CD4-positive, alpha-beta T cell (primary cell): Measurements from ENCODE around the gene DLL3. TPM values are rescaled to one million over a fixed set of nuclear protein-coding genes. Genes with fewer than 3 reads are reported as not detected.
A peak's percentile ranks its signal among the peaks of the same experiment; 100 is the strongest.

Experiments used
- ATAC-seq: fragments of 200-7000 bp; cut with Tn5 transposase; one replicate; pipeline ENCODE4 v1.10.0; 2022; ENCODE audit warnings: mild to moderate bottlenecking; ENCODE audit not compliant: poor library complexity
- CTCF ChIA-PET: fragments of 350-600 bp; sonication (Branson Sonifier 250); formaldehyde crosslinking; loops from one replicate; lab custom pipeline; 2021; ENCODE audit warnings: antibody characterized with exemption, inconsistent platforms; lab: Charles Lee
- POLR2A ChIA-PET: fragments of 350-600 bp; sonication (Branson Sonifier 250); formaldehyde crosslinking; loops from one replicate; lab custom pipeline; 2021; ENCODE audit warnings: antibody characterized with exemption, inconsistent platforms; lab: Charles Lee
- DNase-seq, 14 experiments: peaks; one replicate each; pipeline ENCODE4 v3.0.0-alpha.2; 2013 to 2020; ENCODE audit warnings: mixed read lengths in 2 of 14
- H3K27ac ChIP-seq, 2 donors: one replicate each; pipeline versions ENCODE4 v1.5.1 to v1.7.0; 2013; ENCODE audit warnings: low read length in 2 of 2, low read depth in 1 of 2, mild to moderate bottlenecking in 1 of 2
- H3K27me3 ChIP-seq, 2 experiments: 1 replicate in 1 of 2; 2 replicates in 1 of 2; pipeline versions ENCODE4 v1.6.1 to v1.7.0; 2013; ENCODE audit warnings: low read length in 2 of 2, control low read depth in 1 of 2, mild to moderate bottlenecking in 1 of 2, moderate library complexity in 1 of 2; ENCODE audit not compliant: insufficient read depth in 2 of 2, control insufficient read depth in 1 of 2
- H3K36me3 ChIP-seq: one replicate; pipeline ENCODE4 v1.6.1; 2013; ENCODE audit warnings: low read length, control low read depth; ENCODE audit not compliant: insufficient read depth
- H3K4me1 ChIP-seq: one replicate; pipeline ENCODE4 v1.6.1; 2013; ENCODE audit warnings: low read length, control low read depth; ENCODE audit not compliant: insufficient read depth
- H3K4me3 ChIP-seq: one replicate; pipeline ENCODE4 v1.5.1; 2013; ENCODE audit warnings: mild to moderate bottlenecking, low read length, moderate library complexity
- H3K9me3 ChIP-seq, 2 experiments: 1 replicate in 1 of 2; 2 replicates in 1 of 2; pipeline versions ENCODE4 v1.6.1 to v1.7.0; 2013; ENCODE audit warnings: low read length in 2 of 2, mild to moderate bottlenecking in 2 of 2, control low read depth in 1 of 2, moderate library complexity in 1 of 2; ENCODE audit not compliant: control insufficient read depth in 1 of 2, insufficient read depth in 1 of 2
- H3K27ac Mint-ChIP-seq: one replicate; pipeline ENCODE4 v1.8.0; 2020; ENCODE audit warnings: mixed read lengths
- H3K27me3 Mint-ChIP-seq: one replicate; pipeline ENCODE4 v1.8.0; 2021; ENCODE audit warnings: mixed read lengths
- H3K36me3 Mint-ChIP-seq: one replicate; pipeline ENCODE4 v1.8.0; 2021; ENCODE audit warnings: low read depth, mixed read lengths
- H3K4me1 Mint-ChIP-seq: one replicate; pipeline ENCODE4 v1.8.0; 2021; ENCODE audit warnings: low read depth, mixed read lengths
- H3K4me3 Mint-ChIP-seq: one replicate; pipeline ENCODE4 v1.8.0; 2020; ENCODE audit warnings: mild to moderate bottlenecking, mixed read lengths
- H3K9me3 Mint-ChIP-seq: one replicate; pipeline ENCODE4 v1.8.0; 2020; ENCODE audit warnings: mixed read lengths
- intact Hi-C, 2 experiments: fragments of 100-400 bp; cut with DNase I in 1 of 2; cut with micrococcal nuclease in 1 of 2; formaldehyde crosslinking; loops; one replicate each; pipeline versions ENCODE4 v1.15.1 to v1.9.0; 2023 to 2025; cut with DNase I, micrococcal nuclease
- total RNA-seq, 174 experiments: library from RNA in 2 of 174; stranded (reverse) in 2 of 174; gene quantifications; one replicate each; pipeline ENCODE4 v1.2.3 and lab custom pipeline; 2021 to 2026
- TF ChIP-seq, protein P1 (sequence below): fragments of 200-600 bp; IDR thresholded peaks from one replicate; pipeline ENCODE4 v1.8.0; 2022; ENCODE audit warnings: antibody characterized with exemption, mild to moderate bottlenecking

Gene DLL3
- total RNA-seq, 2 experiments from 2014 or later = not detected

DNA sequence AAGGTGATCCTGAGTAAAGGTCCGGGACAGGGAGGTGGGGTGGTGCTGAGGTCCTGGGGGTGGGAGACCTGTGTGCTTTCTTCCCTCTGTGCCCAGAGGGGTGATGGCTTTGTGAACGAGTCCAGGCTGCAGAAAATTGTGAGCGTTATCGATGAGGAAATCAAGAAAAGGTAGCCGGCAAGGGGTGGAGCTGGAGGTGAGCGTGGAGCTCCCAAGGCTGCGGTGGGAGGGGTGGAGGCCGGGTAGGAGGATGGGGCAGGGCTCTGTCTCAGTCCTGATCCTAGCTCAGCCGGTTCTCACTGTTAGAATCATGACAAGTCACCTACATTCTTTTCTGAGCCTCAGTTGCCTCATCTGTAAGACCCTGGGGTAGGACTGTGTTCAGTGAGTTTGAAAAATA lies 20.2 kb downstream of the DLL3 start:
- ATAC-seq = no peak
- peaks cover 0 to 20% of the 10 kb centered on the region in 2 experiments for H3K9me3 ChIP-seq
- H3K36me3 ChIP-seq = no peaks in the 10 kb centered on the region
- peaks cover 19% of the 10 kb centered on the region for H3K4me1 ChIP-seq
- H3K4me3 ChIP-seq = no peak overlapping the region
- POLR2A ChIA-PET = interaction anchor here (1.1 kb wide), 1 partner anchor 74 kb away, joined by 3 read pairs; the partner anchor contains the start of gene SUPT5H
- CTCF ChIA-PET = no interaction called here
- Mint-ChIP-seq H3K4me1 (peaks cover 19% of the 10 kb centered on the region), H3K36me3 (no peaks in the 10 kb centered on the region), H3K27ac (no peak overlapping the region), H3K9me3 (no peaks in the 10 kb centered on the region), H3K4me3 (no peak overlapping the region), H3K27me3 (peaks cover 38% of the 10 kb centered on the region)
- TF ChIP-seq, protein P1, sequence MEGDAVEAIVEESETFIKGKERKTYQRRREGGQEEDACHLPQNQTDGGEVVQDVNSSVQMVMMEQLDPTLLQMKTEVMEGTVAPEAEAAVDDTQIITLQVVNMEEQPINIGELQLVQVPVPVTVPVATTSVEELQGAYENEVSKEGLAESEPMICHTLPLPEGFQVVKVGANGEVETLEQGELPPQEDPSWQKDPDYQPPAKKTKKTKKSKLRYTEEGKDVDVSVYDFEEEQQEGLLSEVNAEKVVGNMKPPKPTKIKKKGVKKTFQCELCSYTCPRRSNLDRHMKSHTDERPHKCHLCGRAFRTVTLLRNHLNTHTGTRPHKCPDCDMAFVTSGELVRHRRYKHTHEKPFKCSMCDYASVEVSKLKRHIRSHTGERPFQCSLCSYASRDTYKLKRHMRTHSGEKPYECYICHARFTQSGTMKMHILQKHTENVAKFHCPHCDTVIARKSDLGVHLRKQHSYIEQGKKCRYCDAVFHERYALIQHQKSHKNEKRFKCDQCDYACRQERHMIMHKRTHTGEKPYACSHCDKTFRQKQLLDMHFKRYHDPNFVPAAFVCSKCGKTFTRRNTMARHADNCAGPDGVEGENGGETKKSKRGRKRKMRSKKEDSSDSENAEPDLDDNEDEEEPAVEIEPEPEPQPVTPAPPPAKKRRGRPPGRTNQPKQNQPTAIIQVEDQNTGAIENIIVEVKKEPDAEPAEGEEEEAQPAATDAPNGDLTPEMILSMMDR = no peak
- peaks cover 24 to 29% of the 10 kb centered on the region in 2 experiments for H3K27me3 ChIP-seq
- no peak for DNase-seq
- intact Hi-C loops = no loop called here
- no peak overlapping the region for H3K27ac ChIP-seq

- H3K4me3 ChIP-seq = no peak overlapping the region
- no peak for ATAC-seq
- intact Hi-C loops = no loop called here
- H3K36me3 Mint-ChIP-seq = no peaks in the 10 kb centered on the region
- peaks cover 21% of the 10 kb centered on the region for H3K27me3 Mint-ChIP-seq
- no peak overlapping the region for H3K27ac ChIP-seq
- ChIA-PET CTCF (no interaction called here), POLR2A (no interaction called here)
- H3K9me3 Mint-ChIP-seq = no peaks in the 10 kb centered on the region
- DNase-seq = no peak
- H3K4me1 ChIP-seq = peaks cover 6% of the 10 kb centered on the region
- peaks cover 13% of the 10 kb centered on the region for H3K4me1 Mint-ChIP-seq
- H3K4me3 Mint-ChIP-seq = no peak overlapping the region
- peaks cover 6 to 11% of the 10 kb centered on the region in 2 experiments for H3K27me3 ChIP-seq
- no peaks in the 10 kb centered on the region for H3K36me3 ChIP-seq
- H3K27ac Mint-ChIP-seq = no peak overlapping the region
- H3K9me3 ChIP-seq = peaks cover 0 to 4% of the 10 kb centered on the region in 2 experiments
- TF ChIP-seq, protein P1 = no peak
Measured at GRCh38 chr19:39520541-39521484, 22.1 kb downstream of the DLL3 start.

GRCh38 chr19:39524495-39524894 lies 25.7 kb downstream of the DLL3 start:
- no peak for ATAC-seq
- intact Hi-C loops = no loop called here

More at GRCh38 chr19:39524495-39524894, 25.7 kb downstream of the DLL3 start:
- Histone ChIP-seq H3K27me3 (no peaks in the 10 kb centered on the region), H3K9me3 (no peaks in the 10 kb centered on the region), H3K27ac (no peak overlapping the region), H3K4me1 (no peaks in the 10 kb centered on the region), H3K4me3 (no peak overlapping the region), H3K36me3 (no peaks in the 10 kb centered on the region)
- no peaks in the 10 kb centered on the region for H3K27me3 Mint-ChIP-seq
- peaks cover 4% of the 10 kb centered on the region for H3K36me3 Mint-ChIP-seq
- peaks cover 7% of the 10 kb centered on the region for H3K4me1 Mint-ChIP-seq
- peak in 3 of 14 experiments; percentile 21 to 59 (median 50) for DNase-seq
- H3K4me3 Mint-ChIP-seq = no peak overlapping the region
- H3K27ac Mint-ChIP-seq = no peak overlapping the region
- ChIA-PET CTCF (interaction anchor here (0.9 to 1.2 kb wide), 2 partner anchors 9 to 21 kb away, joined by 3 read pairs; no protein-coding TSS in a partner anchor), POLR2A (no interaction called here)
- H3K9me3 Mint-ChIP-seq = no peaks in the 10 kb centered on the region
- TF ChIP-seq, protein P1 = no peak
